Nephron (organoid): ENCODE data around the gene TMEM33.
"Not testable (repeated sequence)": the region's sequence is repeated elsewhere in the genome, so short reads cannot be mapped to it uniquely, and the experiment has no call there.

Experiments used
- H3K27ac Mint-ChIP-seq, 3 experiments: 2 replicates each; pipeline ENCODE4 v1.8.0; 2020; ENCODE audit warnings: mixed read lengths in 3 of 3, mild to moderate bottlenecking in 2 of 3, moderate library complexity in 1 of 3
- H3K27me3 Mint-ChIP-seq: 2 replicates; pipeline ENCODE4 v1.8.0; 2021; ENCODE audit warnings: low read depth, mild to moderate bottlenecking, moderate library complexity, mixed read lengths
- H3K36me3 Mint-ChIP-seq: 2 replicates; pipeline ENCODE4 v1.8.0; 2020; ENCODE audit warnings: low read depth, mixed read lengths
- H3K4me1 Mint-ChIP-seq: 2 replicates; pipeline ENCODE4 v1.8.0; 2020; ENCODE audit warnings: mixed read lengths
- H3K4me3 Mint-ChIP-seq, 3 experiments: 2 replicates each; pipeline ENCODE4 v1.8.0; 2020; ENCODE audit warnings: mild to moderate bottlenecking in 3 of 3, mixed read lengths in 3 of 3, moderate library complexity in 2 of 3
- H3K9me3 Mint-ChIP-seq: 2 replicates; pipeline ENCODE4 v1.8.0; 2020; ENCODE audit warnings: mixed read lengths
- CTCF ChIP-seq, 3 experiments: fragments of 200-600 bp; sonication (generic); IDR thresholded peaks; one replicate each; pipeline ENCODE4 v1.5.0; 2021; ENCODE audit warnings: antibody characterized with exemption in 3 of 3; ENCODE audit not compliant: unreplicated experiment in 3 of 3

The TMEM33 gene

GRCh38 chr4:41889317-41889716, 45.9 kb upstream of the TMEM33 start:
- Mint-ChIP-seq H3K27ac (no peak overlapping the region), H3K27me3 (peaks cover 50% of the 10 kb centered on the region), H3K4me1 (peaks cover 5% of the 10 kb centered on the region), H3K36me3 (no peaks in the 10 kb centered on the region), H3K9me3 (no peaks in the 10 kb centered on the region), H3K4me3 (no peak overlapping the region)
- TF ChIP-seq CTCF (IDR thresholded peaks at IDR 0.05; ENCODE audit: unreplicated experiment in 3 of 3): no peak

- Mint-ChIP-seq H3K27me3 (peaks cover 43% of the 10 kb centered on the region), H3K27ac (no peak overlapping the region), H3K4me3 (no peak overlapping the region), H3K4me1 (peaks cover 5% of the 10 kb centered on the region), H3K36me3 (no peaks in the 10 kb centered on the region), H3K9me3 (no peaks in the 10 kb centered on the region)
- TF ChIP-seq CTCF (IDR thresholded peaks at IDR 0.05; ENCODE audit: unreplicated experiment in 3 of 3): no peak
Observed at GRCh38 chr4:41890085-41890484, 45.1 kb upstream of the TMEM33 start.

GRCh38 chr4:41896648-41897047, 38.6 kb upstream of the TMEM33 start:
- H3K4me1 Mint-ChIP-seq: no peaks in the 10 kb centered on the region
- H3K9me3 Mint-ChIP-seq: peaks cover 7% of the 10 kb centered on the region
- H3K4me3 Mint-ChIP-seq: no peak overlapping the region
- no peak overlapping the region for H3K27ac Mint-ChIP-seq
- H3K27me3 Mint-ChIP-seq: peaks cover 12% of the 10 kb centered on the region
- no peaks in the 10 kb centered on the region for H3K36me3 Mint-ChIP-seq
- TF ChIP-seq CTCF (IDR thresholded peaks at IDR 0.05; ENCODE audit: unreplicated experiment in 3 of 3): no peak

GRCh38 chr4:41897698-41898097, 37.5 kb upstream of the TMEM33 start:
- no peak for TF ChIP-seq CTCF (IDR thresholded peaks at IDR 0.05; ENCODE audit: unreplicated experiment in 3 of 3)
- peaks cover 15% of the 10 kb centered on the region for H3K9me3 Mint-ChIP-seq
- peaks cover 17% of the 10 kb centered on the region for H3K27me3 Mint-ChIP-seq
- H3K27ac Mint-ChIP-seq: no peak overlapping the region
- no peak overlapping the region for H3K4me3 Mint-ChIP-seq
- H3K4me1 Mint-ChIP-seq: no peaks in the 10 kb centered on the region
- no peaks in the 10 kb centered on the region for H3K36me3 Mint-ChIP-seq

- not testable (repeated sequence) for H3K4me3 Mint-ChIP-seq, H3K27me3 Mint-ChIP-seq, H3K27ac Mint-ChIP-seq, H3K4me1 Mint-ChIP-seq, H3K36me3 Mint-ChIP-seq
- peaks cover 13% of the 10 kb centered on the region for H3K9me3 Mint-ChIP-seq
Observed at GRCh38 chr4:41909136-41909535, 26.1 kb upstream of the TMEM33 start.

- Mint-ChIP-seq H3K9me3 (peaks cover 3% of the 10 kb centered on the region), H3K36me3 (no peaks in the 10 kb centered on the region)
- no peak for TF ChIP-seq CTCF (IDR thresholded peaks at IDR 0.05; ENCODE audit: unreplicated experiment in 3 of 3)
Observed at GRCh38 chr4:41912546-41912945, 22.7 kb upstream of the TMEM33 start.

More at GRCh38 chr4:41912546-41912945, 22.7 kb upstream of the TMEM33 start:
- Mint-ChIP-seq H3K4me3 (no peak overlapping the region), H3K4me1 (no peaks in the 10 kb centered on the region), H3K27me3 (peaks cover 5% of the 10 kb centered on the region), H3K27ac (no peak overlapping the region)
